Endothelial cell of umbilical vein (primary cell): ENCODE measurements around the gene ADCY2. TPM values are rescaled to one million over a fixed set of nuclear protein-coding genes. Genes with fewer than 3 reads are reported as not detected.

Source experiments
- BruUV-seq: library from RNA; stranded (reverse); fragments of 400-500 nt; replicated peaks from 2 replicates; lab custom pipeline; 2021; lab: Mats Ljungman, UMichigan
- CTCF ChIA-PET: fragments of 300-600, 350-600 bp; sonication (Branson Sonifier 250); formaldehyde crosslinking; loops from one replicate; lab custom pipeline; 2021; ENCODE audit warnings: antibody characterized with exemption, inconsistent platforms; lab: Charles Lee
- POLR2A ChIA-PET: fragments of 300-600, 350-600 bp; sonication (Branson Sonifier 250); formaldehyde crosslinking; loops from one replicate; lab custom pipeline; 2021; ENCODE audit warnings: antibody characterized with exemption, inconsistent platforms; lab: Charles Lee
- DNase-seq: peaks from one replicate; pipeline ENCODE4 v3.0.0-alpha.2; 2011; ENCODE audit warnings: low read depth, low spot score
- FAIRE-seq: peaks from 2 replicates; lab custom pipeline; 2011; peaks lifted over from hg19 to GRCh38; lab: Jason Lieb, UNC
- H2AFZ ChIP-seq: 2 replicates; pipeline ENCODE4 v1.6.0; 2012; ENCODE audit warnings: low read depth, low read length, control low read depth, inconsistent platforms
- H3K27ac ChIP-seq: 2 replicates; pipeline ENCODE4 v1.5.1; 2011; ENCODE audit warnings: low read depth, mild to moderate bottlenecking, control low read depth, low read length, moderate library complexity; ENCODE audit not compliant: insufficient read depth
- H3K27me3 ChIP-seq, 2 experiments: 2 replicates each; pipeline versions ENCODE4 v1.6.0 to v1.6.1; 2011; ENCODE audit warnings: low read length in 2 of 2, mixed read lengths in 1 of 2; ENCODE audit not compliant: control insufficient read depth in 2 of 2, insufficient read depth in 2 of 2
- H3K36me3 ChIP-seq, 2 experiments: 2 replicates in 1 of 2; 3 replicates in 1 of 2; pipeline ENCODE4 v1.5.1; 2011; ENCODE audit warnings: low read length in 2 of 2, mild to moderate bottlenecking in 1 of 2, moderate library complexity in 1 of 2; ENCODE audit not compliant: control insufficient read depth in 2 of 2, insufficient read depth in 2 of 2; ENCODE audit errors: extremely low read depth in 1 of 2
- H3K4me1 ChIP-seq: 3 replicates; pipeline ENCODE4 v1.5.1; 2011; ENCODE audit warnings: mild to moderate bottlenecking, low read length; ENCODE audit not compliant: control insufficient read depth, insufficient read depth; ENCODE audit errors: extremely low read depth
- H3K4me2 ChIP-seq: 2 replicates; pipeline ENCODE4 v1.6.1; 2011; ENCODE audit warnings: low read length, control low read depth, mixed read lengths; ENCODE audit not compliant: insufficient read depth
- H3K4me3 ChIP-seq, 3 experiments: fragments of 200-600 bp in 1 of 3; sonication (generic), shearing (Covaris generic) in 1 of 3; replicated peaks in 1 of 3; 2 replicates each; pipeline ENCODE4 v1.5.1; 2011 to 2016; ENCODE audit warnings: control low read depth in 3 of 3, low read length in 3 of 3, mild to moderate bottlenecking in 2 of 3, inconsistent platforms in 1 of 3, low read depth in 1 of 3, moderate library complexity in 1 of 3; ENCODE audit not compliant: insufficient read depth in 1 of 3
- H3K79me2 ChIP-seq: 2 replicates; pipeline ENCODE4 v1.6.0; 2012; ENCODE audit warnings: low read length, inconsistent platforms; ENCODE audit not compliant: control insufficient read depth, insufficient read depth
- H3K9ac ChIP-seq: replicated peaks from 2 replicates; pipeline ENCODE3; 2011; ENCODE audit warnings: low read length, control low read depth; ENCODE audit not compliant: insufficient read depth; ENCODE audit errors: extremely low read depth
- H3K9me1 ChIP-seq: replicated peaks from 3 replicates; pipeline ENCODE4 v1.6.0; 2011; ENCODE audit warnings: mild to moderate bottlenecking, low read length; ENCODE audit not compliant: control insufficient read depth, insufficient read depth; ENCODE audit errors: extremely low read depth
- H3K9me3 ChIP-seq: replicated peaks from 2 replicates; pipeline ENCODE4 v1.5.1; 2012; ENCODE audit warnings: low read length, inconsistent platforms; ENCODE audit not compliant: control insufficient read depth, insufficient read depth
- H4K20me1 ChIP-seq: replicated peaks from 2 replicates; pipeline ENCODE3; 2011; ENCODE audit warnings: mild to moderate bottlenecking, low read length; ENCODE audit not compliant: control insufficient read depth, insufficient read depth; ENCODE audit errors: extremely low read depth
- EZH2 ChIP-seq: IDR thresholded peaks from 2 replicates; pipeline ENCODE4 v1.6.1; 2012; ENCODE audit warnings: borderline replicate concordance, low read depth, mild to moderate bottlenecking, moderate library complexity, low read length, inconsistent platforms; ENCODE audit not compliant: severe bottlenecking
- FOS ChIP-seq: IDR thresholded peaks from 2 replicates; pipeline ENCODE4 v1.6.1; 2011; ENCODE audit warnings: mild to moderate bottlenecking, low read length, moderate library complexity, borderline replicate concordance; ENCODE audit not compliant: insufficient read depth
- GATA2 ChIP-seq: IDR thresholded peaks from 2 replicates; pipeline ENCODE4 v1.7.0; 2011; ENCODE audit warnings: low read depth, mild to moderate bottlenecking, moderate library complexity, mixed read lengths, low read length; ENCODE audit not compliant: insufficient read length, insufficient read depth
- JUN ChIP-seq: IDR thresholded peaks from 2 replicates; pipeline ENCODE4 v1.6.1; 2011; ENCODE audit warnings: borderline replicate concordance, low read depth; ENCODE audit not compliant: insufficient read length, insufficient read depth
- MAX ChIP-seq: IDR thresholded peaks from 2 replicates; pipeline ENCODE4 v1.6.1; 2011; ENCODE audit not compliant: insufficient read depth, insufficient read length
- MYC ChIP-seq: IDR thresholded peaks from one replicate; pipeline ENCODE4 v1.6.1; 2011; ENCODE audit warnings: mild to moderate bottlenecking, low read depth, low read length
- POLR2A ChIP-seq: IDR thresholded peaks from 2 replicates; pipeline ENCODE4 v1.6.1; 2012; ENCODE audit warnings: low read depth, mild to moderate bottlenecking, control low read depth, low read length
- POLR2AphosphoS5 ChIP-seq: IDR thresholded peaks from 2 replicates; pipeline ENCODE4 v1.6.1; 2012; ENCODE audit warnings: low read depth, mild to moderate bottlenecking, control low read depth, low read length, moderate library complexity; ENCODE audit not compliant: insufficient read depth
- dilution Hi-C: fragments of 300-500 bp; cut with MboI; formaldehyde crosslinking; loops from one replicate; pipeline ENCODE4 v1.15.0; 2019; ENCODE audit warnings: low sequenced_read_pairs; ENCODE audit not compliant: extremely low pct_ligation_motif_present
- intact Hi-C: fragments of 100-400 bp; cut with micrococcal nuclease; formaldehyde crosslinking; loops from one replicate; pipeline ENCODE4 v1.10.0; 2022
- polyA plus RNA-seq, 4 experiments: library from polyadenylated mRNA; depleted of rRNA in 3 of 4; stranded (reverse) in 3 of 4; unstranded in 1 of 4; fragments of >200 nt; gene quantifications; 2 replicates each; pipeline versions ENCODE4 v1.2.1 to v1.2.3, GENCODE V29; 2011 to 2012; ENCODE audit warnings: missing spikeins in 1 of 4
- total RNA-seq: library from RNA; stranded (reverse); gene quantifications from 2 replicates; pipeline ENCODE4 v1.2.3, GENCODE V29; 2021
- TF ChIP-seq, protein P1 (sequence below), 2 donors: IDR thresholded peaks; 1 replicate in 1 of 2; 2 replicates in 1 of 2; pipeline ENCODE4 v1.5.1; 2011; ENCODE audit warnings: low read length in 2 of 2, mild to moderate bottlenecking in 2 of 2, moderate library complexity in 2 of 2, control low read depth in 1 of 2, inconsistent platforms in 1 of 2, low read depth in 1 of 2; ENCODE audit not compliant: insufficient read depth in 1 of 2; ENCODE audit errors: extremely low read depth in 1 of 2

ADCY2 gene
- total and polyA plus RNA-seq, 2 donors (not counting 3 experiments of a cell fraction or from before 2014, with no cell fraction given): under 0.01 TPM; not detected in 1

DNA sequence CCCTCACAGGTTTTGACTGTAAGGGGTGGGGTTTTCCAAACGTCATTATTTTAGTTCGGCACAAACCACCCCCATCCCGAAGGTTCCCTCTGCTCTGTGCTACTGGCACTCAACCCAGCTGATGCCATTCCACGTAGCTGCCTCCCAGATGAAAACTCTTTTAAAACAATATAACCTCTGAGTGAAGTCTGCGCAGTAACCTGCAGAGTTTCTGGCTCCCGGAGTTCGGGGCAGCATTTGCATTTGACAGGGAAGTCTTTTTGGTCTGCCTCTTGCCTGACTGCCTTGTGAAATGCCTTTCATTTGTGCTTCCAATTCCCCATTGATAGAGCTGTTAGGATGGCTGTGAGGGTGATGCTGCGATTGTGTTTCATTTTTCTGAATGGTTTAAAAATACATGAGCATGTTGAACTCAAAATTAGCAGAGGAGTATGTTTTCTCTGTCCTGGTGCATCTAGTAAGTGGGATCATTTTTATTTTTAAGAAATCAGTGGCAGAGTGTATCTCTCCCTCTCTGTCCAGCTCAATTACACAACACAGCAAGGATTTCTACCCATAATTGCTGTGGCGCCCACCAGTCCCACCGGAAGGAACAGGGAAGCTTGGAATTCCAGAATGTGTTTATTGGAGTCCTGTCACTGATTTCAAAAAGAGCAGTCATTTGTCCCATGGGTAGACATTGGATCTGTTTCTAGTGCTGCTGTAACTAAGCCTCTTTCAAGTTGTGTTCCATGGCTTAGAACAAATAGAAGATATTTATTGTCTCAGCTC, 24.8 kb downstream of the ADCY2 start:
- Histone ChIP-seq H3K27ac (no peak overlapping the region), H2AFZ (no peak overlapping the region), H3K4me3 (no peak overlapping the region), H3K27me3 (no peaks in the 10 kb centered on the region), H3K4me1 (no peaks in the 10 kb centered on the region), H3K36me3 (no peaks in the 10 kb centered on the region), H3K9me3 (peaks cover 2% of the 10 kb centered on the region), H4K20me1 (no peaks in the 10 kb centered on the region), H3K4me2 (no peak overlapping the region), H3K9me1 (no peaks in the 10 kb centered on the region), H3K79me2 (no peaks in the 10 kb centered on the region), H3K9ac (no peak overlapping the region)
- TF ChIP-seq POLR2A: no peak
- TF ChIP-seq EZH2: no peak
- TF ChIP-seq MAX: no peak
- TF ChIP-seq POLR2AphosphoS5: no peak
- no peak for TF ChIP-seq MYC
- TF ChIP-seq JUN: no peak
- TF ChIP-seq GATA2: no peak
- TF ChIP-seq, protein P1, sequence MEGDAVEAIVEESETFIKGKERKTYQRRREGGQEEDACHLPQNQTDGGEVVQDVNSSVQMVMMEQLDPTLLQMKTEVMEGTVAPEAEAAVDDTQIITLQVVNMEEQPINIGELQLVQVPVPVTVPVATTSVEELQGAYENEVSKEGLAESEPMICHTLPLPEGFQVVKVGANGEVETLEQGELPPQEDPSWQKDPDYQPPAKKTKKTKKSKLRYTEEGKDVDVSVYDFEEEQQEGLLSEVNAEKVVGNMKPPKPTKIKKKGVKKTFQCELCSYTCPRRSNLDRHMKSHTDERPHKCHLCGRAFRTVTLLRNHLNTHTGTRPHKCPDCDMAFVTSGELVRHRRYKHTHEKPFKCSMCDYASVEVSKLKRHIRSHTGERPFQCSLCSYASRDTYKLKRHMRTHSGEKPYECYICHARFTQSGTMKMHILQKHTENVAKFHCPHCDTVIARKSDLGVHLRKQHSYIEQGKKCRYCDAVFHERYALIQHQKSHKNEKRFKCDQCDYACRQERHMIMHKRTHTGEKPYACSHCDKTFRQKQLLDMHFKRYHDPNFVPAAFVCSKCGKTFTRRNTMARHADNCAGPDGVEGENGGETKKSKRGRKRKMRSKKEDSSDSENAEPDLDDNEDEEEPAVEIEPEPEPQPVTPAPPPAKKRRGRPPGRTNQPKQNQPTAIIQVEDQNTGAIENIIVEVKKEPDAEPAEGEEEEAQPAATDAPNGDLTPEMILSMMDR (IDR thresholded peaks at IDR 0.05; ENCODE audit: extremely low read depth in 1 of 2, insufficient read depth in 1 of 2, low read depth in 1 of 2, low read length in 2 of 2): no peak
- TF ChIP-seq FOS: no peak
- FAIRE-seq (no peak), DNase-seq (no peak)
- dilution Hi-C loops (no loop called here), intact Hi-C loops (no loop called here)
- ChIA-PET CTCF (no interaction called here), POLR2A (no interaction called here)
- BruUV-seq: no TSS peak
